Measurements from ENCODE around the gene ACAP2. TPM values are rescaled to one million over a fixed set of nuclear protein-coding genes. Genes with fewer than 3 reads are reported as not detected.

The ACAP2 gene, protein sequence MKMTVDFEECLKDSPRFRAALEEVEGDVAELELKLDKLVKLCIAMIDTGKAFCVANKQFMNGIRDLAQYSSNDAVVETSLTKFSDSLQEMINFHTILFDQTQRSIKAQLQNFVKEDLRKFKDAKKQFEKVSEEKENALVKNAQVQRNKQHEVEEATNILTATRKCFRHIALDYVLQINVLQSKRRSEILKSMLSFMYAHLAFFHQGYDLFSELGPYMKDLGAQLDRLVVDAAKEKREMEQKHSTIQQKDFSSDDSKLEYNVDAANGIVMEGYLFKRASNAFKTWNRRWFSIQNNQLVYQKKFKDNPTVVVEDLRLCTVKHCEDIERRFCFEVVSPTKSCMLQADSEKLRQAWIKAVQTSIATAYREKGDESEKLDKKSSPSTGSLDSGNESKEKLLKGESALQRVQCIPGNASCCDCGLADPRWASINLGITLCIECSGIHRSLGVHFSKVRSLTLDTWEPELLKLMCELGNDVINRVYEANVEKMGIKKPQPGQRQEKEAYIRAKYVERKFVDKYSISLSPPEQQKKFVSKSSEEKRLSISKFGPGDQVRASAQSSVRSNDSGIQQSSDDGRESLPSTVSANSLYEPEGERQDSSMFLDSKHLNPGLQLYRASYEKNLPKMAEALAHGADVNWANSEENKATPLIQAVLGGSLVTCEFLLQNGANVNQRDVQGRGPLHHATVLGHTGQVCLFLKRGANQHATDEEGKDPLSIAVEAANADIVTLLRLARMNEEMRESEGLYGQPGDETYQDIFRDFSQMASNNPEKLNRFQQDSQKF
- 73.3 and 86.1 TPM in 2 replicates for total RNA-seq

DNA sequence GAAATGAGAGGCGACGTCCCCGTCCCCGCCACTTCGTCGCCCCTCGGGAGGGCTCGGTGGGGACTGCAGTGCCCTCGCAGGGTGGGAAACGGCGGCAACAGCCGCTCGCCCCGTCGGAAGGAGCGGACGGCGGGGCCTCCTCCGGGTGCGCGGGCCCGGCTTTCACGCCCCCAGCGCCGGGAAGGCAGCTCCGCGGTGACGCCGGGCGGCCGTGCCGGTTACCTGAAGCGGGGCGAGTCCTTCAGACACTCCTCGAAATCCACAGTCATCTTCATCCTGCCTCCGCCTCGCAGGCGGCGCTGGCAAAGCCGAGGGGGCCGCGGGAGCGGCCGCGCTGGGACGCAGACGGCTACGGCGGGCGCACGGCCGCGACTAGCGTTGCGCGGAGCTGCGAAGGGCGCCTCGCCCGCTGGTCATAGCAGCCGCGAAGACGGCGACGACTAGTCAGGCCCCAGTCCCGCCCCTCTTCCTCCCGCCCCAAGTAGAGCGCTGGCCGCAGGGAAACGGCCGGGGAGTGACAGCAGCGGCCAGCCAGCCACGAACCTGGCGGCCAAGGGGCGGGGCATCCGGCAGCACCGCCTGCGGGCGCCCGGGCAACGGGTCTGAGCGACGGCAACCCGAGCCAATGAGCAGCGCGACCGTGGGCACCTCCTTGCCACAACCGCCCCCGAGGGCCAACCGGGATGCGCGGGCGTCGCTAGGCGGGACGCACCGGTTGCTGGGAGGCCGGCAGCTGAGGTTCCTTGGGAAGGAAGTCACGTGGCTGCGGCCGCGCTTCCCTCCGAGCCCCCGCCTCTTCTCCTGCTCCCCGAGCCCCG is at the start of gene ACAP2:
Gene ACAP2, minus strand, starts transcription at position 448 of the 818 bp plus-strand sequence. Its CDS starts 173 bp downstream, at position 275.

DNA sequence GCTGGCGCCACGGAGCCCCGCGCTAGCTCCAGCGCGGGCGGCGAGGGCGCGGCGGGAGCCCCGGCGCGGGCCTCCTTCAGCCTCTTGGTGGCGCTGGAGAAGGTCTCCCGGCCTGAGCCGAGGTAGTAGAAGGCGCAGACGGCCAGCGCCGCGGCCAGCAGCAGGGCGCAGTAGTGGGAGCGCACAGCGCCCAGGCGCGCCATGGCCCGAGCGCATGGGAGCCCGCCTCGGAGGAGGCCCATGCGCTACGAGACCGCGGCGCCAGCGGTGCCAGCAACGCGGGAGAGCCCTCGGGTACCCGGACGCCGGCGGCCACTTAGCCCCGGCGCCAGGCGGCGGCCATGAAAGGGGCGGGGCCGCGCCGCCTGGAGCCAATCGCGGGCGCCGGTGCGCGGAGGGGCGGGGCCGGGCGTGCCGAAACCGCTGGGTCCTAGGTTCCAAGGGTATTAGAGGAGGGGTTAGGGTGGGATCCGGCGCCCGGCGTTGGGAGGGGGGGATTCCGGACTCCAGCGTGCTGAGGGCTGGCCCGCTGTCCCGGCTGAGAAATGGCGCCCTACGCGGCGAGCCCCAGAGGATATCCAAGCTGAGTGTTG is 171.9 kb downstream of the ACAP2 start, which contains the start of gene XXYLT1:
Gene XXYLT1, minus strand, starts transcription at position 343 of the 593 bp plus-strand sequence. Its CDS starts 101 bp downstream, at position 242.

Other genes with a start within 250 kb of the ACAP2 start
- 7.0 and 11.2 TPM in 2 replicates for gene XXYLT1, start 171.9 kb downstream of the ACAP2 start, total RNA-seq
- 57.1 and 85.2 TPM in 2 replicates for gene PPP1R2, start 100.3 kb upstream of the ACAP2 start, total RNA-seq
- 1.2 and 1.3 TPM in 2 replicates for gene APOD, start 140.9 kb upstream of the ACAP2 start, total RNA-seq